K562 (cell line): ENCODE results near the gene LRRC47. TPM values are rescaled to one million over a fixed set of nuclear protein-coding genes. Genes with fewer than 3 reads are reported as not detected.

Source experiments
- ATAC-seq: fragments of 200-7000 bp; cut with Tn5 transposase; 3 replicates; pipeline ENCODE4 v1.9.1; 2020; ENCODE audit warnings: moderate library complexity
- BruUV-seq: library from RNA; stranded (reverse); fragments of 400-500 nt; replicated peaks from 2 replicates; lab custom pipeline; 2021; lab: Mats Ljungman, UMichigan
- CTCF ChIA-PET: fragments of 300-600 bp; formaldehyde crosslinking; extraction: SDS; loops from one replicate; lab custom pipeline; 2021; ENCODE audit warnings: low intra/inter-chr PET ratio; lab: Yijun Ruan, JAX
- POLR2A ChIA-PET: fragments of 300-600, 350-650 bp; sonication (Branson Sonifier 250); formaldehyde crosslinking; extraction: SDS; loops from one replicate; lab custom pipeline; 2021; ENCODE audit warnings: antibody characterized with exemption, inconsistent platforms; lab: Yijun Ruan, JAX
- DNase-seq, 4 experiments: peaks; one replicate each; pipeline versions ENCODE4 v3.0.0 to v3.0.0-alpha.2; 2011 to 2018; ENCODE audit warnings: low spot score in 3 of 4, mixed read lengths in 3 of 4; ENCODE audit errors: extremely low read depth in 1 of 4
- FAIRE-seq: peaks from 2 replicates; lab custom pipeline; 2011; peaks lifted over from hg19 to GRCh38; lab: Jason Lieb, UNC
- H2AFZ ChIP-seq: 2 replicates; pipeline ENCODE4 v1.6.0; 2011; ENCODE audit warnings: low read depth, low read length, control low read depth, inconsistent platforms
- H3K27ac ChIP-seq: fragments of 200-600 bp; 3 replicates; pipeline ENCODE4 v1.8.0; 2011; ENCODE audit warnings: low read depth, mild to moderate bottlenecking, control low read depth, inconsistent platforms, low read length, moderate library complexity, mixed read lengths; ENCODE audit errors: extremely low read depth
- H3K27me3 ChIP-seq, 2 experiments: fragments of 300-600 bp in 1 of 2; 2 replicates in 1 of 2; 3 replicates in 1 of 2; pipeline versions ENCODE4 v1.6.0 to v1.8.0; 2011; ENCODE audit warnings: inconsistent platforms in 2 of 2, low read length in 2 of 2, mild to moderate bottlenecking in 1 of 2, mixed read lengths in 1 of 2, moderate library complexity in 1 of 2; ENCODE audit not compliant: control insufficient read depth in 2 of 2, insufficient read depth in 2 of 2
- H3K36me3 ChIP-seq: fragments of 300-600 bp; 3 replicates; pipeline ENCODE4 v1.8.0; 2011; ENCODE audit warnings: mild to moderate bottlenecking, low read length, inconsistent platforms; ENCODE audit not compliant: control insufficient read depth, insufficient read depth
- H3K4me1 ChIP-seq, 2 experiments: fragments of 200-600 bp in 1 of 2; replicated peaks in 1 of 2; 2 replicates in 1 of 2; 3 replicates in 1 of 2; pipeline versions ENCODE4 v1.5.1 to v1.8.0; 2011; ENCODE audit warnings: inconsistent platforms in 2 of 2, low read length in 2 of 2, mild to moderate bottlenecking in 1 of 2, mixed read lengths in 1 of 2, moderate library complexity in 1 of 2; ENCODE audit not compliant: control insufficient read depth in 2 of 2, insufficient read depth in 2 of 2
- H3K4me2 ChIP-seq: 2 replicates; pipeline ENCODE4 v1.6.1; 2011; ENCODE audit warnings: low read length, control low read depth, inconsistent platforms, mixed read lengths; ENCODE audit not compliant: insufficient read depth
- H3K4me3 ChIP-seq: fragments of 200-600 bp; sonication (generic), shearing (Covaris generic); 2 replicates; pipeline ENCODE4 v1.5.1; 2016; ENCODE audit warnings: control low read depth, inconsistent platforms
- H3K79me2 ChIP-seq: fragments of 200-600 bp; 3 replicates; pipeline ENCODE4 v1.8.0; 2011; ENCODE audit warnings: low read length, inconsistent platforms; ENCODE audit not compliant: control insufficient read depth, insufficient read depth
- H3K9ac ChIP-seq, 2 experiments: 2 replicates each; pipeline versions ENCODE4 v1.6.0 to v1.6.1; 2011; ENCODE audit warnings: low read depth in 2 of 2, low read length in 2 of 2, control low read depth in 1 of 2, inconsistent platforms in 1 of 2, mild to moderate bottlenecking in 1 of 2, mixed read lengths in 1 of 2; ENCODE audit not compliant: insufficient read depth in 1 of 2
- H3K9me1 ChIP-seq: one replicate; pipeline ENCODE4 v1.6.0; 2011; ENCODE audit warnings: inconsistent platforms, mild to moderate bottlenecking, low read length, moderate library complexity; ENCODE audit not compliant: control insufficient read depth, insufficient read depth
- H3K9me3 ChIP-seq: replicated peaks from 2 replicates; pipeline ENCODE4 v1.5.1; 2011; ENCODE audit warnings: low read depth, low read length, inconsistent platforms; ENCODE audit not compliant: control insufficient read depth, insufficient read depth
- H4K20me1 ChIP-seq: replicated peaks from 2 replicates; pipeline ENCODE4 v1.6.1; 2011; ENCODE audit warnings: low read length, inconsistent platforms, mixed read lengths; ENCODE audit not compliant: control insufficient read depth, insufficient read depth
- CREB5 ChIP-seq: fragments of 250-450 bp; sonication (Bioruptor Pico); IDR thresholded peaks from 2 replicates; pipeline ENCODE4 v1.5.0; 2020; ENCODE audit warnings: mild to moderate bottlenecking
- FOXA1 ChIP-seq: fragments of 450-650 bp; IDR thresholded peaks from 2 replicates; pipeline ENCODE4 v1.6.1; 2016; ENCODE audit warnings: mild to moderate bottlenecking, borderline replicate concordance
- POLR2B ChIP-seq: fragments of 450-650 bp; IDR thresholded peaks from 2 replicates; pipeline ENCODE4 v1.6.1; 2018; ENCODE audit warnings: low read depth; ENCODE audit not compliant: partially characterized antibody
- RBBP5 ChIP-seq: fragments of 200-600 bp; sonication (generic); IDR thresholded peaks from 2 replicates; pipeline ENCODE4 v1.6.1; 2012; ENCODE audit warnings: borderline replicate concordance, mild to moderate bottlenecking, low read length, control low read depth, inconsistent platforms; ENCODE audit not compliant: insufficient read depth, poor library complexity, severe bottlenecking
- SIN3A ChIP-seq, 2 experiments: fragments of 150-350 bp in 1 of 2; IDR thresholded peaks; 2 replicates each; pipeline ENCODE4 v1.6.1; 2011 to 2016; ENCODE audit warnings: borderline replicate concordance in 2 of 2, low read depth in 2 of 2, low read length in 2 of 2, mild to moderate bottlenecking in 2 of 2, moderate library complexity in 2 of 2; ENCODE audit not compliant: control insufficient read depth in 1 of 2
- WGBS: fragments of 100-300 bp; shearing (Covaris generic); methylation state at CpG from one replicate; pipeline ENCODE4 v1.1.6; 2016; ENCODE audit warnings: low coverage, mixed read lengths; ENCODE audit not compliant: insufficient coverage; ENCODE audit errors: missing lambda C conversion rate; 5-methylcytosine and 5-hydroxymethylcytosine counted together
- in situ Hi-C: fragments of 300-500 bp; cut with MboI; formaldehyde crosslinking; loops from 4 replicates; pipeline ENCODE4 v1.15.0; 2018; ENCODE audit warnings: inconsistent platforms, mixed read lengths
- intact Hi-C: fragments of 100-400 bp; cut with micrococcal nuclease; formaldehyde crosslinking; loops from 2 replicates; pipeline ENCODE4 v1.14.2; 2022
- polyA plus RNA-seq, 8 experiments: library from polyadenylated mRNA; depleted of rRNA in 4 of 8; stranded (reverse) in 5 of 8; unstranded in 3 of 8; fragments of >200 nt; fragmentation: Nextera tagmentation in 2 of 8; fragmentation: Illumina TruSeq in 1 of 8; extraction: Ambion mirVana in 2 of 8; extraction: Trizol in 1 of 8; gene quantifications; 2 replicates each; pipeline versions ENCODE4 v1.2.1 to v1.2.3, GENCODE V29; 2011 to 2014; ENCODE audit warnings: inconsistent platforms in 1 of 8, missing spikeins in 1 of 8
- total RNA-seq, 7 experiments: library from RNA; depleted of rRNA in 6 of 7; stranded (reverse); fragments of >200 nt in 6 of 7; fragmentation: Illumina TruSeq in 2 of 7; extraction: Trizol in 2 of 7; gene quantifications; 2 replicates each; pipeline versions ENCODE4 v1.2.1 to v1.2.3, GENCODE V29; 2011 to 2021; ENCODE audit warnings: low replicate concordance in 1 of 7

Gene LRRC47
- total and polyA plus RNA-seq, 9 of the 15 experiments (the other 6 are each of a cell fraction or from before 2014, with no cell fraction given): 4.6 to 68.0 (median 35.9) TPM

- Histone ChIP-seq H3K9ac (no peak overlapping the region), H3K9me1 (no peaks in the 10 kb centered on the region), H3K4me1 (peaks cover 11 to 53% of the 10 kb centered on the region in 2 experiments; a peak in 4 of 5 replicates), H3K27ac (no peak overlapping the region), H3K9me3 (no peaks in the 10 kb centered on the region)
- no peak for FAIRE-seq
- POLR2A ChIA-PET: interaction anchor here (0.6 to 3.7 kb wide), 7 partner anchors 10 to 327 kb away, joined by 3 to 14 read pairs (median 3); no protein-coding TSS in a partner anchor
- 47% methylated on average over 6 of the region's 6 CpGs for WGBS
- intact Hi-C loops: no loop called here
- TF ChIP-seq SIN3A (IDR thresholded peaks at IDR 0.05; ENCODE audit: borderline replicate concordance in 2 of 2, control insufficient read depth in 1 of 2, low read depth in 2 of 2, low read length in 2 of 2): no peak
- no peak for TF ChIP-seq FOXA1
- no peak for TF ChIP-seq CREB5 (CRISPR knock-in tag)
- TF ChIP-seq RBBP5: no peak
- no peak for TF ChIP-seq POLR2B
- TF ChIP-seq, all 486 proteins: peak for 0
- Histone ChIP-seq H3K27me3 (peaks cover 10 to 47% of the 10 kb centered on the region in 2 experiments; a peak in 4 of 5 replicates), H2AFZ (no peak overlapping the region), H3K4me2 (no peak overlapping the region), H4K20me1 (no peaks in the 10 kb centered on the region), H3K36me3 (no peaks in the 10 kb centered on the region), H3K79me2 (no peaks in the 10 kb centered on the region), H3K4me3 (no peak overlapping the region)
- CTCF ChIA-PET: no interaction called here
- no peak for ATAC-seq
- no peak for DNase-seq
- in situ Hi-C loops: no loop called here
- no TSS peak for BruUV-seq
These were observed 37.1 kb downstream of the LRRC47 start for GRCh38 chr1:3759164-3759563.
